BE2C (cell line): ENCODE results near the gene LOXL4.

Source experiments
- DNase-seq: peaks from one replicate; pipeline ENCODE4 v3.0.0-alpha.2; 2020
- H3K27me3 ChIP-seq: fragments of 250-450 bp; sonication (Bioruptor Pico); 2 replicates; pipeline ENCODE4 v1.5.1; 2020; ENCODE audit warnings: mild to moderate bottlenecking
- H3K36me3 ChIP-seq: fragments of 250-450 bp; sonication (Bioruptor Pico); 2 replicates; pipeline ENCODE4 v1.5.1; 2020; ENCODE audit warnings: mild to moderate bottlenecking
- H3K4me1 ChIP-seq: fragments of 250-450 bp; sonication (Bioruptor Pico); 2 replicates; pipeline ENCODE4 v1.5.1; 2020
- H3K4me3 ChIP-seq: 2 replicates; pipeline ENCODE4 v1.5.1; 2011; ENCODE audit warnings: low read depth, low read length
- H3K9me3 ChIP-seq: fragments of 250-450 bp; sonication (Bioruptor Pico); 2 replicates; pipeline ENCODE4 v1.5.1; 2020
- TF ChIP-seq, protein P1 (sequence below): IDR thresholded peaks from 2 replicates; pipeline ENCODE4 v1.5.1; 2012; ENCODE audit warnings: mild to moderate bottlenecking, low read depth, low read length

LOXL4 gene

GRCh38 chr10:98312349-98312748, 44.4 kb upstream of the LOXL4 start:
- Histone ChIP-seq H3K27me3 (no peaks in the 10 kb centered on the region), H3K9me3 (no peaks in the 10 kb centered on the region), H3K4me1 (peaks cover 4% of the 10 kb centered on the region), H3K36me3 (no peaks in the 10 kb centered on the region), H3K4me3 (no peak overlapping the region)
- no peak for DNase-seq
- TF ChIP-seq, protein P1, sequence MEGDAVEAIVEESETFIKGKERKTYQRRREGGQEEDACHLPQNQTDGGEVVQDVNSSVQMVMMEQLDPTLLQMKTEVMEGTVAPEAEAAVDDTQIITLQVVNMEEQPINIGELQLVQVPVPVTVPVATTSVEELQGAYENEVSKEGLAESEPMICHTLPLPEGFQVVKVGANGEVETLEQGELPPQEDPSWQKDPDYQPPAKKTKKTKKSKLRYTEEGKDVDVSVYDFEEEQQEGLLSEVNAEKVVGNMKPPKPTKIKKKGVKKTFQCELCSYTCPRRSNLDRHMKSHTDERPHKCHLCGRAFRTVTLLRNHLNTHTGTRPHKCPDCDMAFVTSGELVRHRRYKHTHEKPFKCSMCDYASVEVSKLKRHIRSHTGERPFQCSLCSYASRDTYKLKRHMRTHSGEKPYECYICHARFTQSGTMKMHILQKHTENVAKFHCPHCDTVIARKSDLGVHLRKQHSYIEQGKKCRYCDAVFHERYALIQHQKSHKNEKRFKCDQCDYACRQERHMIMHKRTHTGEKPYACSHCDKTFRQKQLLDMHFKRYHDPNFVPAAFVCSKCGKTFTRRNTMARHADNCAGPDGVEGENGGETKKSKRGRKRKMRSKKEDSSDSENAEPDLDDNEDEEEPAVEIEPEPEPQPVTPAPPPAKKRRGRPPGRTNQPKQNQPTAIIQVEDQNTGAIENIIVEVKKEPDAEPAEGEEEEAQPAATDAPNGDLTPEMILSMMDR = no peak

- TF ChIP-seq, protein P1 = no peak
- no peak overlapping the region for H3K4me3 ChIP-seq
- no peaks in the 10 kb centered on the region for H3K27me3 ChIP-seq
- H3K36me3 ChIP-seq = no peaks in the 10 kb centered on the region
- no peak for DNase-seq
- H3K4me1 ChIP-seq = peaks cover 4% of the 10 kb centered on the region
- no peaks in the 10 kb centered on the region for H3K9me3 ChIP-seq
Measured at GRCh38 chr10:98310701-98311100, 42.7 kb upstream of the LOXL4 start.

DNA sequence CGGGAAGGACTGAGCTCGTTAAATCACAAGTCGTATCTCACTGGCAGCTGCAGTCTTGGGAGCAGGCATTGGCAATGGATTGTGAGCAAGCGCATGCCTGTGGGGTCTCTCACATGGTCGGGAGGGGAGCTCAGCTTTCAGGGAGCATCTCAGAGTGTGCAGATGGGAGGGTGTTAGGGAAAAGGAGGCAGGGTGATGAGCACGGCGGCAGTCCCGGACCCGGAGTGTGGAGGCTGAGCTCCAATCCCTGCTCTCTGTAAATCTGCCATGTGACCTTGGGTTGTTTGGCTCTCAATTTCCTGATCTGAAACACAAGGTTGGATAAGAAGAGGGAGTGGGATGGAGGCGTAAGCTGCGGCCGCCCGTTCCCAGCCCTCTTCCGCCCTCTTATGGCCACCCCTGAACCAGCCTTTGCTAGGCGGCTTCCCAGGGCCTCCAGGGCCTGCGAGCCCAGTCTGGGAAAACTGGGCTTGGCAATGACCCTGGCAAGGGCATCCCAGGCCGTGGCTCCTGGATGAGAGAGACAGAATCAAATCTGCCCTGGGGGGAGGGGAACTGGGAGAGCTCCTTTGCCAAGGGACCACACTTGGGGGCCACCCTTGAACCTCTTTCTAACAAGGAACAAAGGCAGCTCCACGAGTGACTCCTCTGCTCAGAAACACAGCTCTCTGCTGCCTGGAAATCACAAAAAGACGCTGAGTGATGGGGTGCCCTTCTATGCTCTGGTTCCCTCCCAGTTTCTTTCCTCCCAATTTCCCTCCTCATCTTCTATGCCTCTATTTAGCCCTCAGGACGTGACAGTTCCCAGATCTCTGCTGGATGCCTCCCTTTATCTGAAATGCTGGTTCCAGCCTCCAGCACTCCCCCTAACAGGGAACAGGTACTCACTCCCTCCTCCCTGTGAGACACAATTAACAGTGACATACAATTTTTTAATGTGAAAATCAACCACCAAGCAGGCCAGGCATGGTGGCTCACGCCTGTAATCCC, 41.7 kb upstream of the LOXL4 start:
- Histone ChIP-seq H3K27me3 (no peaks in the 10 kb centered on the region), H3K36me3 (no peaks in the 10 kb centered on the region), H3K4me1 (peaks cover 4% of the 10 kb centered on the region), H3K4me3 (peak overlapping the region; percentile 58), H3K9me3 (no peaks in the 10 kb centered on the region)
- TF ChIP-seq, protein P1 = peak; percentile 67
- DNase-seq = peak; percentile 81

GRCh38 chr10:98308669-98309365, 40.8 kb upstream of the LOXL4 start:
- peak overlapping the region; percentile 58 for H3K4me3 ChIP-seq
- no peaks in the 10 kb centered on the region for H3K9me3 ChIP-seq
- peaks cover 4% of the 10 kb centered on the region for H3K4me1 ChIP-seq
- no peaks in the 10 kb centered on the region for H3K27me3 ChIP-seq
- peak; percentile 37 for DNase-seq
- H3K36me3 ChIP-seq = no peaks in the 10 kb centered on the region
- TF ChIP-seq, protein P1 = peak; percentile 32; the same call in 1 of the 2 replicates

- peaks cover 4% of the 10 kb centered on the region for H3K4me1 ChIP-seq
- H3K36me3 ChIP-seq = no peaks in the 10 kb centered on the region
- DNase-seq = no peak
- peak overlapping the region; percentile 58 for H3K4me3 ChIP-seq
- no peaks in the 10 kb centered on the region for H3K27me3 ChIP-seq
- TF ChIP-seq, protein P1 = no peak
- H3K9me3 ChIP-seq = no peaks in the 10 kb centered on the region
Measured at GRCh38 chr10:98307916-98308541, 40.0 kb upstream of the LOXL4 start.
